Activated naive CD4-positive, alpha-beta T cell (primary cell): Measurements from ENCODE around the gene LACRT.

Experiments used
- DNase-seq, 4 experiments: peaks; one replicate each; lab custom pipeline; 2025; lab: John Stamatoyannopoulos, UW

LACRT gene

DNA sequence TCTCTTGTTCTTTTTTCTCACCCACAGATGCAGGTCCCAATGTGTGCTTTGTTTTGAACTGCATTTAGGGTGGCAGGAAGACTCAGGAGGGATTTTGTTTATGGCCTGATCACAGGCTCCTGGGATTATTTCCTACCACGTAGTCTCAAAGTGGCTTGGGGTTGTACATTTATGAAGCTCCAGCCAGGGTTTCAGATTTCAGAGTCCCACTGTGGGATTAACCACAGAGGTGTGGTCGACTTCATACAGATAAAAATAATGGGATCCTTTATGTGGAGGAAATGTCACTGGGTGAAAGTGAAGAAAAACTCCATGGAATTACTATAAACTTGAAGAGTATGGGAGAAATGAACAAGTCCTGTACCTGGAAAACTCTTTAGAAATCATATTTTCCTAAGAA is 32.0 kb downstream of the LACRT start:
- no peak for DNase-seq

DNA sequence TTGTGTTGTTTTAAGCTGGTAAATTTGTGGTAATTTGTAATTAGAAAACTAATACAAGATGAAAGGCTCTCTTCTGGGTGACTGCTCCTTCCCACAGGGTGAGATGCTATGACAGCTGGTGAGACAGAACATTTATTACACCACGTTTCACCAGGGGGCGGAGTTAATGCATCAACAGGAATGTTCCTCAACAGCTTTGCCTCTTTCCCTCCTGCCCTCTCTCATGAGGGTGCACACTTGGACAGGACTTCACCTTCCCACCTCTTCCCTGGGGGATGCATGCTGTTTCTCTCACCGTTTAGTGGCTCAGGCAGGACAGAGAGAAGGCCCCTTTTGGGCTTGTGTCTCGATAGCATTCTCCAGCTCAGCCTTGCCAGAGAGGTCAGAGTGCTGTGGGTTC is 32.9 kb downstream of the LACRT start:
- DNase-seq, result no peak

GRCh38 chr12:54598970-54599369 is 35.7 kb downstream of the LACRT start:
- no peak for DNase-seq

GRCh38 chr12:54596526-54596946 is 38.2 kb downstream of the LACRT start:
- DNase-seq, result peak in 3 of 4 experiments; percentile 18 to 42 (median 19)

DNA sequence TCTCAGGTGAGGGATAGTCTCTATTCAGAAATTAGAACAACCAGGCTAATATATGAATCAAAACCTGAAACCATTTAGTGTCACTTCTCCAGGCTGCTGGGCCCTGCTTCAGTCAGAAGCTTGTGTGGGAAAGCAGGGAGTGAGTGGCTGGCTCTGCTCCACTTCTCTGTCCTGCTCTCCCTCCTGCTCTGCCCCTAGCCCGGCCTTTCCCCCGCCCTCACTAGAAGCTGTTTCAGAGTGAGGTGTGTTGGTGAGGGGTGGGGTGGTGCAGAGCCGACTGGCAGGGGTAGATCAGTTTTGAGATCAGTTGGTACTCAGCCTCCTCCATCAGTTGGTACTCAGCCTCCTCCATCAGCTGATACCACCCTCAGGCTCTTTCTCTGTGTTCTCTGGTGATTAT is 39.2 kb downstream of the LACRT start:
- DNase-seq, result no peak

- no peak for DNase-seq
Observed at GRCh38 chr12:54593725-54594124, 41.0 kb downstream of the LACRT start.

GRCh38 chr12:54593135-54593534 is 41.6 kb downstream of the LACRT start:
- DNase-seq, result no peak

DNA sequence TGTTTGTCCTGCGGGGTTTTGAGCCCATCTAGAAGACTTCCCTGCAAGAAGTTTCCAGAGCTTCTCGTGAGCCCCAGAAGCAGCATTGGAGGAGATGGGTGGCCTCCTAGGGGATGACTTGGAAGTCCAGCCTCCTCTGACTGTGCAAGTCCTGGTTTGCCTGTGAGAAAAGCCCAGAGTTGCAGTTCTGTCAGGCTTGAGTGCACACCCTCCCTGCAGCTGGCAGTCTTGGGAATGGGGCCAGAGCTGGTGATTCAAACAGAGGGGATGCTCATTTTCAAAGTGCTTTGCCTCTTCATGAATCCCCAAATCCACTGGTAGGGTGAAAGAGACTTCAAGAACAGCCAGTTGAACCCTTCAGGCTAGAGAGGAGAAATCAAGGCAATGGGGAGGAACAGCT is 42.4 kb downstream of the LACRT start:
- DNase-seq, result no peak

- no peak for DNase-seq
Observed at GRCh38 chr12:54590978-54591591, 43.6 kb downstream of the LACRT start.

GRCh38 chr12:54589964-54590363 is 44.7 kb downstream of the LACRT start:
- no peak for DNase-seq

DNA sequence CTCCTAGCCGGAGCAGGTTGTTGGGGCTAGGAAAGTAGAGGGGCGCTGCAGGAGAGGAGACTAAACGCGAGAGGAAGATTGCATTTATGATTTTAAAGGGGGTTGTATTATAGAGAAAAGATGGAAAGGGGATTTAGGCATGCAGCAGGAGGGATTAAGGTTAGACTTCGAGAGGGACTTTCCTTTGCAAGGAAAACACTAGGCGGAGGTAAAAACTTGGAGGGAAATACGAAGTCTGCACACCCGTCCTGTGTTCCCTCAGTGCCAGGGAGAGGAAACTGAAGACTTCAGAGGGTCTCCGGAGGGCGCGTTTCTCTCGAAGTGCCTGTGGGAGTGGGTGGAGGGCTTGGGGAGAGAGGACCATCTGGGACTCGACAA is 45.8 kb downstream of the LACRT start:
- DNase-seq, result no peak

DNA sequence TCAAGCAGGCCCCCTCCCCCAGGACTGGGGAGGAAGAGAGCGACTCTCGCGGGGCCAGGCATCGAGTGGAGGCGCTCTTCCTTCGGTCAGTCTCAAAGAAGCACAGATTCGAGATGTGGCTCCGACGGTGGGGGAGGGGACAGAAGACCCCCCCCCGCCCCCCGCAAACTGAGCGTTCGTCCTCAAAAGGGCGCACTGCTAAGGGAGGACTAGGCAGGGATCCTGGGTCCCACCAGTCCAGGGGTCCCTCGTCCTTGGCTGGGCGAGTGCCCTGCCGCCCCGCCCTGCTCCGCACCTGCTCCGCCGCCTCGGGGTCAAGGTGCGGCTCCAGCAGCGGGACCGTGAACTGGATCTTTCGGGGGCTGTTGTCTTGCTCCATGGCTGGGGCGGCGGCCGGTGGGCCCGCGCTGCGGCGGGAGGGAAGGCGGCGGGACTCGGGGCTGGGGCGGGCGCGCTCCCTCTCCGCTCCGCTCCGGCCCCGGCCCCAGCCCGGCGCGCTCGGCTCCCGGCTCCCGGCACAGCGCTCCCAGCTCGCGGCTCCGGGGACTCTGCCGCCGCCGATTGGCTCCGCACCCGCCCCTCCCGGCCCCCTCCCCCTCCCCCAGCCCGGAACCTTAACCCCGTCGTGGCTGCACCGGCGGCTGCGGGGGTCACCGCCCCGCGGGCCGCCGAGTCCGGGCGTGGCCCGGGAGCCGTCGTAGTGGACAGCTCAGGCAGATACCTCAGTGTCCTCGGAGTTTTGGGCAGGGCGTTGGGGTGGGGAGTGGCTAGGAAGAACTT is 46.4 kb downstream of the LACRT start, which contains the start of gene PPP1R1A:
PPP1R1A (minus strand) TSS at position 550 of the 780 bp plus-strand sequence; CDS start at position 379, 171 bp downstream.
- no peak for DNase-seq

GRCh38 chr12:54587315-54587873 is 47.3 kb downstream of the LACRT start:
- no peak for DNase-seq

DNA sequence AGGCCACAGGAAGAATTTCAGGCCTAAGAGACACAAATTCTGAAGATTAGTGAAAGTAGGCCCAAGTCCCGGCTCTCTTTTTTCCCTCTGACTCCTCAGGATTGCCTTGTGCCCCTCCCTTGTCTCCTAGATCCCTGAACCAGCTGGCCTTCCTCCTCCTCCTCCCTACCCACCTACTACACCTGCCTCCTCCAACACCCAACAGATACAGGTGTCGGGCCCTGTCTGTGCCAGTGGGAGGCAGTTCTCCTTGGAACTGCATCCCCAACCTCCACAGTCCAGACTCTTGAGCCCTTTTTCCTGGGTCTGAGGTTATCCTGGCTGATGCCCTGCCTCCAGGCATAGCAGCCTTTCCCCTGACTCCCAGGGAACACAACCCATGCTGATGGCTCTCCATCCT is 48.1 kb downstream of the LACRT start:
- DNase-seq, result no peak

- DNase-seq, result no peak
Observed at GRCh38 chr12:54585243-54585642, 49.5 kb downstream of the LACRT start.

GRCh38 chr12:54584128-54584527 is 50.6 kb downstream of the LACRT start:
- no peak for DNase-seq

GRCh38 chr12:54583726-54584125 is 51.0 kb downstream of the LACRT start:
- DNase-seq, result no peak

- DNase-seq, result no peak
Observed at GRCh38 chr12:54581412-54581811, 53.3 kb downstream of the LACRT start.
